SK-N-SH treated with all-trans-retinoic acid at 6 μM for 48 hours (cell line): Measurements from ENCODE around the gene HNRNPA3.

Experiments used
- ARNTL ChIP-seq: fragments of 450-650 bp; formaldehyde crosslinking; IDR thresholded peaks from 2 replicates; pipeline ENCODE4 v1.5.0; 2020; ENCODE audit warnings: low read depth, mild to moderate bottlenecking, moderate library complexity, borderline replicate concordance
- CSRNP3 ChIP-seq: fragments of 250-450 bp; sonication (Bioruptor Pico); IDR thresholded peaks from 2 replicates; pipeline ENCODE4 v1.5.1; 2021; ENCODE audit warnings: mild to moderate bottlenecking, moderate library complexity
- ISL1 ChIP-seq: fragments of 250-450 bp; sonication (Bioruptor Pico); IDR thresholded peaks from 2 replicates; pipeline ENCODE4 v2.1.2; 2022; ENCODE audit warnings: mild to moderate bottlenecking, moderate library complexity
- SNAI2 ChIP-seq: fragments of 250-450 bp; sonication (Bioruptor Pico); IDR thresholded peaks from 2 replicates; pipeline ENCODE4 v1.5.0; 2020; ENCODE audit warnings: mild to moderate bottlenecking, moderate library complexity
- TCF4 ChIP-seq: fragments of 250-450 bp; sonication (Bioruptor Pico); IDR thresholded peaks from 2 replicates; pipeline ENCODE4 v1.8.0; 2021; ENCODE audit warnings: mild to moderate bottlenecking, moderate library complexity, borderline replicate concordance
- TOX ChIP-seq: fragments of 250-450 bp; sonication (Bioruptor Pico); IDR thresholded peaks from 2 replicates; pipeline ENCODE4 v1.8.0; 2021; ENCODE audit warnings: mild to moderate bottlenecking, moderate library complexity, borderline replicate concordance
- ZFP30 ChIP-seq: fragments of 450-650 bp; formaldehyde crosslinking; IDR thresholded peaks from 2 replicates; pipeline ENCODE4 v1.5.0; 2022; ENCODE audit warnings: mild to moderate bottlenecking, moderate library complexity
- ZNF565 ChIP-seq: fragments of 450-650 bp; formaldehyde crosslinking; conservative IDR thresholded peaks from 2 replicates; pipeline ENCODE4 v1.5.0; 2020; ENCODE audit warnings: low read depth, mild to moderate bottlenecking, moderate library complexity
- ZNF70 ChIP-seq: fragments of 450-650 bp; formaldehyde crosslinking; IDR thresholded peaks from 2 replicates; pipeline ENCODE4 v1.5.0; 2020; ENCODE audit warnings: mild to moderate bottlenecking, moderate library complexity
- ZNF8 ChIP-seq: fragments of 450-650 bp; formaldehyde crosslinking; IDR thresholded peaks from 2 replicates; pipeline ENCODE4 v1.5.0; 2020; ENCODE audit warnings: mild to moderate bottlenecking, moderate library complexity
- TF ChIP-seq, protein P1 (sequence below): fragments of 250-450 bp; sonication (Bioruptor Pico); IDR thresholded peaks from 2 replicates; pipeline ENCODE4 v1.8.0; 2020; ENCODE audit warnings: mild to moderate bottlenecking, moderate library complexity, borderline replicate concordance

DNA sequence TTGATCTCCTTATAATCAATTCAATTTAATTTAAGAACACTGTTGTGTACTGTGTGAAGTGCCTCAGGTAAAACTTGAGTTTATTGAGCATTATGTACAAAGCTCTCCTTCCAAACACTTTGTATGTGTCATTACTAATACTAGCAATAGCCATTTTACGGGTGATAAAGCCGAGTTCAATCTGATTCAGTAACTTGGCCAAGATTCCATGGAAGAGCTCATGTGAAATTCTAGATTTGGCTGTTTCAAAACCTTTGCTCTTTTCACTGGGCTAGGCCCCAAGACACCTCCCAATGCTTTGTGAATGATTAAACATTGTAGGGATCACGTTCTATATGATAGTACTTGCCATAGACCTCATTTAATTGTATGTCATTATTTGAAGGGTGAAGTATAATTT is 60.8 kb downstream of the HNRNPA3 start:
- no peak for TF ChIP-seq ZFP30 (CRISPR knock-in tag)
- TF ChIP-seq ZNF70 (CRISPR knock-in tag) = no peak
- no peak for TF ChIP-seq TOX (CRISPR knock-in tag)
- no peak for TF ChIP-seq ZNF8 (CRISPR knock-in tag)
- TF ChIP-seq ARNTL (CRISPR knock-in tag) = no peak
- TF ChIP-seq TCF4 (CRISPR knock-in tag) = no peak
- no peak for TF ChIP-seq CSRNP3 (CRISPR knock-in tag)
- TF ChIP-seq ISL1 (CRISPR knock-in tag) = no peak
- no peak for TF ChIP-seq SNAI2 (CRISPR knock-in tag)
- TF ChIP-seq, protein P1, sequence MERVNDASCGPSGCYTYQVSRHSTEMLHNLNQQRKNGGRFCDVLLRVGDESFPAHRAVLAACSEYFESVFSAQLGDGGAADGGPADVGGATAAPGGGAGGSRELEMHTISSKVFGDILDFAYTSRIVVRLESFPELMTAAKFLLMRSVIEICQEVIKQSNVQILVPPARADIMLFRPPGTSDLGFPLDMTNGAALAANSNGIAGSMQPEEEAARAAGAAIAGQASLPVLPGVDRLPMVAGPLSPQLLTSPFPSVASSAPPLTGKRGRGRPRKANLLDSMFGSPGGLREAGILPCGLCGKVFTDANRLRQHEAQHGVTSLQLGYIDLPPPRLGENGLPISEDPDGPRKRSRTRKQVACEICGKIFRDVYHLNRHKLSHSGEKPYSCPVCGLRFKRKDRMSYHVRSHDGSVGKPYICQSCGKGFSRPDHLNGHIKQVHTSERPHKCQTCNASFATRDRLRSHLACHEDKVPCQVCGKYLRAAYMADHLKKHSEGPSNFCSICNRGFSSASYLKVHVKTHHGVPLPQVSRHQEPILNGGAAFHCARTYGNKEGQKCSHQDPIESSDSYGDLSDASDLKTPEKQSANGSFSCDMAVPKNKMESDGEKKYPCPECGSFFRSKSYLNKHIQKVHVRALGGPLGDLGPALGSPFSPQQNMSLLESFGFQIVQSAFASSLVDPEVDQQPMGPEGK (CRISPR knock-in tag) = no peak
- TF ChIP-seq ZNF565 (CRISPR knock-in tag) = no peak
